Neural cell (in vitro differentiated cells): ENCODE data around the gene RASAL1. TPM values are rescaled to one million over a fixed set of nuclear protein-coding genes. Genes with fewer than 3 reads are reported as not detected.

ENCODE experiments used
- H2AFZ ChIP-seq: fragments of 200-600, 300-800 bp; sonication (generic), shearing (Covaris generic); 2 replicates; pipeline ENCODE4 v1.6.0; 2014; ENCODE audit warnings: low read depth, mild to moderate bottlenecking, antibody characterized with exemption, low read length, moderate library complexity
- H3F3A ChIP-seq: fragments of 200-600 bp; shearing (Covaris generic); 2 replicates; pipeline ENCODE4 v1.6.1; 2016; ENCODE audit warnings: mild to moderate bottlenecking, moderate library complexity, mixed read lengths, antibody characterized with exemption, low read length; ENCODE audit not compliant: insufficient read depth, poor library complexity, severe bottlenecking
- H3K27ac ChIP-seq: fragments of 200-600, 300-800 bp; sonication (generic), shearing (Covaris generic); 2 replicates; pipeline ENCODE4 v1.5.1; 2014; ENCODE audit warnings: mild to moderate bottlenecking, low read length, moderate library complexity
- H3K27me3 ChIP-seq: fragments of 300-800, 200-600 bp; sonication (generic), shearing (Covaris generic); 2 replicates; pipeline ENCODE4 v1.6.0; 2014; ENCODE audit warnings: mild to moderate bottlenecking, low read depth, low read length, moderate library complexity; ENCODE audit not compliant: insufficient read depth
- H3K36me3 ChIP-seq: fragments of 300-800, 200-600 bp; sonication (generic), shearing (Covaris generic); 2 replicates; pipeline ENCODE4 v1.5.1; 2014; ENCODE audit warnings: mild to moderate bottlenecking, antibody characterized with exemption, low read length, moderate library complexity; ENCODE audit not compliant: insufficient read depth
- H3K4me2 ChIP-seq: fragments of 300-800, 200-600 bp; sonication (generic), shearing (Covaris generic); 2 replicates; pipeline ENCODE4 v1.6.0; 2014; ENCODE audit warnings: mild to moderate bottlenecking, low read length
- H3K4me3 ChIP-seq: fragments of 300-800, 200-600 bp; sonication (generic), shearing (Covaris generic); 2 replicates; pipeline ENCODE4 v1.5.1; 2014; ENCODE audit warnings: mild to moderate bottlenecking, low read length, moderate library complexity
- H3K79me2 ChIP-seq: fragments of 200-600 bp; shearing (Covaris generic); replicated peaks from 2 replicates; pipeline ENCODE4 v1.6.0; 2014; ENCODE audit warnings: mild to moderate bottlenecking, low read length, moderate library complexity; ENCODE audit not compliant: insufficient read depth
- H3K9ac ChIP-seq: fragments of 300-800, 200-600 bp; sonication (generic), shearing (Covaris generic); 2 replicates; pipeline ENCODE4 v1.6.1; 2016; ENCODE audit warnings: mild to moderate bottlenecking, low read length, mixed read lengths
- H3K9me2 ChIP-seq: fragments of 200-600 bp; shearing (Covaris generic); 2 replicates; pipeline ENCODE4 v1.6.1; 2016; ENCODE audit warnings: mild to moderate bottlenecking, low read length, mixed read lengths; ENCODE audit not compliant: insufficient read depth
- H3K9me3 ChIP-seq: fragments of 200-600, 300-800 bp; sonication (generic), shearing (Covaris generic); 2 replicates; pipeline ENCODE4 v1.6.1; 2016; ENCODE audit warnings: mild to moderate bottlenecking, mixed run types, low read length, moderate library complexity, mixed read lengths
- H4K20me1 ChIP-seq: fragments of 200-600 bp; shearing (Covaris generic); 2 replicates; pipeline ENCODE4 v1.6.1; 2016; ENCODE audit warnings: mild to moderate bottlenecking, mixed run types; ENCODE audit not compliant: insufficient read depth
- CTCF ChIP-seq: fragments of 450-650 bp; IDR thresholded peaks from 2 replicates; pipeline ENCODE4 v1.5.1; 2014; ENCODE audit warnings: antibody characterized with exemption, mild to moderate bottlenecking, moderate library complexity; ENCODE audit not compliant: poor library complexity, severe bottlenecking
- EP300 ChIP-seq: fragments of 450-650 bp; conservative IDR thresholded peaks from 2 replicates; pipeline ENCODE4 v1.6.1; 2014; ENCODE audit warnings: antibody characterized with exemption, mild to moderate bottlenecking, moderate library complexity; ENCODE audit not compliant: poor library complexity, severe bottlenecking
- EZH2 ChIP-seq: fragments of 200-600, 300-800 bp; shearing (Covaris generic), sonication (generic); IDR thresholded peaks from 2 replicates; pipeline ENCODE4 v1.6.1; 2014; ENCODE audit warnings: antibody characterized with exemption, low read length, borderline replicate concordance, mild to moderate bottlenecking; ENCODE audit not compliant: insufficient read depth, poor library complexity, severe bottlenecking
- MXI1 ChIP-seq: fragments of 450-650 bp; conservative IDR thresholded peaks from 2 replicates; pipeline ENCODE4 v1.6.1; 2014; ENCODE audit warnings: antibody characterized with exemption, mild to moderate bottlenecking; ENCODE audit not compliant: poor library complexity, severe bottlenecking
- RAD21 ChIP-seq: fragments of 450-650 bp; conservative IDR thresholded peaks from 2 replicates; pipeline ENCODE4 v1.6.1; 2014; ENCODE audit warnings: antibody characterized with exemption, mild to moderate bottlenecking, moderate library complexity
- REST ChIP-seq: IDR thresholded peaks from 2 replicates; pipeline ENCODE4 v1.6.1; 2012; ENCODE audit warnings: borderline replicate concordance
- SMC3 ChIP-seq: fragments of 450-650 bp; conservative IDR thresholded peaks from 2 replicates; pipeline ENCODE4 v1.6.1; 2014; ENCODE audit warnings: antibody characterized with exemption, mild to moderate bottlenecking, moderate library complexity; ENCODE audit not compliant: poor library complexity
- TAF1 ChIP-seq: IDR thresholded peaks from 2 replicates; pipeline ENCODE4 v1.6.1; 2012; ENCODE audit warnings: low read depth
- polyA plus RNA-seq: library from polyadenylated mRNA; depleted of rRNA; stranded (reverse); fragments of >200 nt; gene quantifications from 2 replicates; pipeline ENCODE4 v1.2.3, GENCODE V29; 2014

Gene RASAL1
- polyA plus RNA-seq, 1 donor from 2014 or later: 0.15 TPM

- Histone ChIP-seq H3K4me2 (no peak overlapping the region), H4K20me1 (peaks cover 8% of the 10 kb centered on the region), H3K27me3 (no peaks in the 10 kb centered on the region), H3K9ac (no peak overlapping the region), H3K27ac (no peak overlapping the region), H3K9me3 (no peaks in the 10 kb centered on the region), H3K4me3 (no peak overlapping the region), H3K79me2 (no peaks in the 10 kb centered on the region), H3K36me3 (no peaks in the 10 kb centered on the region), H3F3A (no peaks in the 10 kb centered on the region), H3K9me2 (no peaks in the 10 kb centered on the region), H2AFZ (no peak overlapping the region)
- no peak for TF ChIP-seq RAD21
- no peak for TF ChIP-seq TAF1
- no peak for TF ChIP-seq REST
- no peak for TF ChIP-seq CTCF
- no peak for TF ChIP-seq EP300
- TF ChIP-seq SMC3: no peak
- TF ChIP-seq MXI1: no peak
- no peak for TF ChIP-seq EZH2
Observed at GRCh38 chr12:113069149-113069548, 66.4 kb downstream of the RASAL1 start.

- H3K27ac ChIP-seq: no peak overlapping the region
- H3K36me3 ChIP-seq: no peaks in the 10 kb centered on the region
- H3K4me3 ChIP-seq: no peak overlapping the region
- TF ChIP-seq EP300: no peak
- no peaks in the 10 kb centered on the region for H3K27me3 ChIP-seq
- peaks cover 8% of the 10 kb centered on the region for H4K20me1 ChIP-seq
- no peak overlapping the region for H3K9ac ChIP-seq
- no peaks in the 10 kb centered on the region for H3F3A ChIP-seq
- no peaks in the 10 kb centered on the region for H3K79me2 ChIP-seq
- H3K9me3 ChIP-seq: no peaks in the 10 kb centered on the region
- no peaks in the 10 kb centered on the region for H3K9me2 ChIP-seq
- H2AFZ ChIP-seq: no peak overlapping the region
- H3K4me2 ChIP-seq: no peak overlapping the region
Observed at GRCh38 chr12:113067987-113068935, 67.3 kb downstream of the RASAL1 start.
